Progenitor cell of endocrine pancreas (in vitro differentiated cells): ENCODE measurements around the gene LAMTOR1. TPM values are rescaled to one million over a fixed set of nuclear protein-coding genes. Genes with fewer than 3 reads are reported as not detected.

Source experiments
- DNase-seq: peaks from one replicate; pipeline ENCODE4 v3.0.0; 2021; ENCODE audit warnings: low spot score; ENCODE audit not compliant: unreplicated experiment
- H3K27ac Mint-ChIP-seq: 2 replicates; pipeline ENCODE4 v1.8.0; 2021; ENCODE audit warnings: mild to moderate bottlenecking, moderate library complexity, mixed read lengths
- H3K27me3 Mint-ChIP-seq: 2 replicates; pipeline ENCODE4 v1.8.0; 2021; ENCODE audit warnings: mixed read lengths
- H3K36me3 Mint-ChIP-seq: 2 replicates; pipeline ENCODE4 v1.8.0; 2022; ENCODE audit warnings: mixed read lengths; ENCODE audit not compliant: insufficient read depth
- H3K4me1 Mint-ChIP-seq: 2 replicates; pipeline ENCODE4 v1.8.0; 2021; ENCODE audit warnings: low read depth, mixed read lengths
- H3K4me3 Mint-ChIP-seq: 2 replicates; pipeline ENCODE4 v1.8.0; 2021; ENCODE audit warnings: low read depth, mild to moderate bottlenecking, moderate library complexity, mixed read lengths
- H3K9me3 Mint-ChIP-seq: 2 replicates; pipeline ENCODE4 v1.8.0; 2021; ENCODE audit warnings: low read depth, mixed read lengths
- total RNA-seq: library from RNA; stranded (reverse); gene quantifications from 2 replicates; pipeline ENCODE4 v1.2.1, GENCODE V29; 2021
- TF ChIP-seq, protein P1 (sequence below): fragments of 200-600 bp; sonication (generic); IDR thresholded peaks from one replicate; pipeline ENCODE4 v1.5.0; 2021; ENCODE audit warnings: antibody characterized with exemption, mild to moderate bottlenecking; ENCODE audit not compliant: unreplicated experiment

Gene LAMTOR1
- total RNA-seq, 1 donor from 2014 or later = 84.9 TPM

DNA sequence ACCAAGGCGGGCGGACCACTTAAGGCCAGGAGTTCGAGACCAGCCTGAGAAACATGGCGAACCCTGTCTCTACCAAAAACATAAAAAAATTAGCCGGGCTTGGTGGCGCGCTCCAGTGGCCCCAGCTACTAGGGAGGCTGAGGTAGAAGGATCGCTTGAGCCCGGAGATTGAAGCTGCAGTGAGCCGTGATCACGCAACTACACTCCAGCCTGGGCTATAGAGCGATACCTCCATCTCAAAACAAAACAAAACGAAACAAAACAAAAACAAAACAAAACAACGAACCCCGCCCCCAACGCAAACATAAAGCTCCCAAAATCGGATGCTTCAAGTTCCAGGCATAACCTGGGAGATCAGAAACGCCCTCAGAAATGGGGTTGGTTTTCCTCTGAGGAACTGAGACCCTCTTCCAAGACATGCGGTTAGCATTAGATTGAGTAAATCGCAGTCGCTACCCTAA is 21.9 kb downstream of the LAMTOR1 start:
- peak overlapping the region; percentile 99 for H3K27ac Mint-ChIP-seq
- DNase-seq = no peak
- H3K27me3 Mint-ChIP-seq = no peaks in the 10 kb centered on the region
- H3K36me3 Mint-ChIP-seq = no peaks in the 10 kb centered on the region
- no peaks in the 10 kb centered on the region for H3K9me3 Mint-ChIP-seq
- H3K4me3 Mint-ChIP-seq = peak overlapping the region; percentile 93
- TF ChIP-seq, protein P1, sequence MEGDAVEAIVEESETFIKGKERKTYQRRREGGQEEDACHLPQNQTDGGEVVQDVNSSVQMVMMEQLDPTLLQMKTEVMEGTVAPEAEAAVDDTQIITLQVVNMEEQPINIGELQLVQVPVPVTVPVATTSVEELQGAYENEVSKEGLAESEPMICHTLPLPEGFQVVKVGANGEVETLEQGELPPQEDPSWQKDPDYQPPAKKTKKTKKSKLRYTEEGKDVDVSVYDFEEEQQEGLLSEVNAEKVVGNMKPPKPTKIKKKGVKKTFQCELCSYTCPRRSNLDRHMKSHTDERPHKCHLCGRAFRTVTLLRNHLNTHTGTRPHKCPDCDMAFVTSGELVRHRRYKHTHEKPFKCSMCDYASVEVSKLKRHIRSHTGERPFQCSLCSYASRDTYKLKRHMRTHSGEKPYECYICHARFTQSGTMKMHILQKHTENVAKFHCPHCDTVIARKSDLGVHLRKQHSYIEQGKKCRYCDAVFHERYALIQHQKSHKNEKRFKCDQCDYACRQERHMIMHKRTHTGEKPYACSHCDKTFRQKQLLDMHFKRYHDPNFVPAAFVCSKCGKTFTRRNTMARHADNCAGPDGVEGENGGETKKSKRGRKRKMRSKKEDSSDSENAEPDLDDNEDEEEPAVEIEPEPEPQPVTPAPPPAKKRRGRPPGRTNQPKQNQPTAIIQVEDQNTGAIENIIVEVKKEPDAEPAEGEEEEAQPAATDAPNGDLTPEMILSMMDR = no peak
- peaks cover 15% of the 10 kb centered on the region for H3K4me1 Mint-ChIP-seq

DNA sequence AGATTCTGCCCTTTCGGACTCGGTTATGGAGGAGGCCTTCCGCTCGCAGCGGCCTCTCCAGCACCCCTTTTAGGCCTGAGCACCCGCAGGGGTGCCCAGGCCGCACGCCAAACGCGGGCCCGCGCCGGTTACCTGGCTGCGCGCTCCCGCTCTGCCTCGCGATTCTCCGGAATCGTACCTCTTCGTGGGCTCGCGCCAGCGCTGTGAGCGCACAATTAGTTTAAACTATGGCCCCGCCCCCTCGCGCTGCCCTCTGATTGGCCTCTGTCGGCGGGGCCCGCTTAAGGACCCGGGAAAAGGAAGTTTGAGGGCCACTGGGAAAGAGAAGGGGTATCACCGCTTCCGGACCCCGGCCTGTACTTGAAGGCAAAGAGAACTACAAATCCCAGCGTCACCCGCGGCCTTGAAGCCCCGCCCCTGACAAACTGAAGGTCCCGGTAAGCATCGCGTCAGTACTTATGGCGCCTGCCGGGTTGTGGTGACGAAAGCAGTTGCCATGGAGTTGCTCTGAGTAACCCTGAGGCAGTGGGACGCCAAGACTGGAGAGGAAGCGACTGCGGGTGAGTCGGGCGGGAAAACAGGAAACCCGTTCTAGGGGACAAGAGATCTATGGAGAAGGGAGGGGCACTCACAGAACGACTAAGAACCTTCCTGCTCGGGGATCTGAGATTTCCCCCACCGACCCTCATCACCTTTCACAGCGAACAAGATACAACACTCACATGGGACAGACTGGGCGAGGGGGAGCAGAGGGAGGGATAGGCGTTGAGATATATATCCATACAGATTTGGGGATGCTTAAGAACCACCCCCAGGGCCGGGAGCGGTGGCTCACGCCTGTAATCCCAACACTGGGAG is 22.5 kb downstream of the LAMTOR1 start, which contains the start of the genes LRRC51 and NUMA1:
LRRC51 (plus strand) TSS at position 525 of the 858 bp plus-strand sequence. CDS start 8,234 bp downstream, outside the sequence.
NUMA1 (minus strand) TSS at position 217 of the 858 bp plus-strand sequence. CDS start 44,599 bp downstream, outside the sequence.
- Mint-ChIP-seq H3K36me3 (no peaks in the 10 kb centered on the region), H3K27ac (peak within 1 kb of the TSS; percentile 99), H3K4me3 (peak within 1 kb of the TSS; percentile 93), H3K9me3 (no peaks in the 10 kb centered on the region), H3K27me3 (no peaks in the 10 kb centered on the region), H3K4me1 (peaks cover 14% of the 10 kb centered on the region)
- TF ChIP-seq, protein P1 = no peak
- peak; percentile 97 for DNase-seq

DNA sequence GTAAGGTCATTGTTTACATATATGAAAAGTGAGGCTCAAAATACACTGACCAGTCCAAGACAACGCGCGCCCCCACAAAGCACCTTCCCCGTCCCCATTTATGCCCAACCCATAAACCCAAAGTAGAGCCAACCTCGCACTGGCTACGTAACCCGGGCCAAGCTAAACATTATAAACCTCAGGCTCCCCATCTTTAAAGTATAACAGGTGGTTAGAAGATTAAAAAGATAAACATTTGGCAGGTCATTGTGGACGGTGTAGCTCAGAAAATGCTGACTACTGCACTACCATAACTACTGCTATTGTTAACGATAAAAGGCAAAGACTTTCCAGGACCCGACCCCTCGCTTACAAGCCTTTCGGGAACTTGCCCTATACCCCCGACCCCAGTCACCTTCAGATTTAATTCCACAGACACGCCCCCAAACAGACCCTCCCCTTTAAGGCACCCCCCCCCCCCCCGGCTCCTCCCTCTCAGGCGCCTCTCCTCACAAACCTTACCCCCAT is 23.2 kb downstream of the LAMTOR1 start:
- H3K27ac Mint-ChIP-seq = peak overlapping the region; percentile 99
- TF ChIP-seq, protein P1 = no peak
- peaks cover 14% of the 10 kb centered on the region for H3K4me1 Mint-ChIP-seq
- no peaks in the 10 kb centered on the region for H3K36me3 Mint-ChIP-seq
- DNase-seq = no peak
- no peaks in the 10 kb centered on the region for H3K9me3 Mint-ChIP-seq
- no peaks in the 10 kb centered on the region for H3K27me3 Mint-ChIP-seq
- H3K4me3 Mint-ChIP-seq = peak overlapping the region; percentile 93

DNA sequence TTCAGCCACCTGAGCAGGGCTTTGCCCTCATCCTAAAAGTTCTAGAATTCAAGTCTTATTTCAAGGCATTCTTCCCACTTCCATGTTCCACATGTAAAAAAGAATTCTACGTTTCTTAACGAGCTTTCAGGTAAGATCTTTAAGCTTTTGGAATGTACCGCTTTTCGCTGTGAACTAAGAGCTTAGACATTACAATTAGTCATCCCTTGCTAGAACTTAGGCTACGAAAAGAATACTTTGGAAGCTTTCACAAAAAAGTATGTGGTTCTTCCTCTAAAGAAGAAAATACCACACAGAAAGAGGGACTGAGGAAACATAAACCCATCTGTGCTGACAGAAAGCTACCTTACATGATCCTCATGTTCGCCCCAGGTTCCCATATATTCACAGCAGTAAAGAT is 24.6 kb downstream of the LAMTOR1 start:
- H3K4me1 Mint-ChIP-seq = peaks cover 14% of the 10 kb centered on the region
- no peak overlapping the region for H3K27ac Mint-ChIP-seq
- H3K4me3 Mint-ChIP-seq = peak overlapping the region; percentile 93
- no peak for DNase-seq
- H3K36me3 Mint-ChIP-seq = peaks cover under 1% of the 10 kb centered on the region
- no peaks in the 10 kb centered on the region for H3K27me3 Mint-ChIP-seq
- H3K9me3 Mint-ChIP-seq = no peaks in the 10 kb centered on the region
- TF ChIP-seq, protein P1 = no peak

DNA sequence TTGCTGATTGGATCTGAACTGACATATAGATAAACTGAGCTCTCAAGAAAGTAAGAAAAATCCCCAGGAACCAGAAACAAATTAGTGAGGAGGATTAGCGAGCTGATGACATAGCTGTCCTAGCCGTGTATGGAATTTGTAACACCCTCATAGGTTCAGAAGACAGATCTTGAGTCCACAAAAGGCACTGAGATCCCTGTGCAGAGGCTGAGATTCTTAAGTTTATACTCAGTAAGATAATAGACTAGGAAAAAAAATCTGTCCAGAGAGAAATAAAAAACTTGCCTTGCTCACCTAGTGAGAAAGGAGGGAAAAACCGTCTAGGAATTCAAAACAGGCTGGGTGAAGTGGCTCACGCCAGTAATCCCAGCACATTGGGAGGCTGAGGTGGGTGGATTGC is 27.3 kb downstream of the LAMTOR1 start:
- DNase-seq = no peak
- peaks cover 2% of the 10 kb centered on the region for H3K36me3 Mint-ChIP-seq
- no peaks in the 10 kb centered on the region for H3K27me3 Mint-ChIP-seq
- peaks cover 13% of the 10 kb centered on the region for H3K4me1 Mint-ChIP-seq
- TF ChIP-seq, protein P1 = no peak
- H3K9me3 Mint-ChIP-seq = no peaks in the 10 kb centered on the region
- H3K4me3 Mint-ChIP-seq = no peak overlapping the region
- no peak overlapping the region for H3K27ac Mint-ChIP-seq
